ENCODE measurements around the gene NEU2. TPM values are rescaled to one million over a fixed set of nuclear protein-coding genes. Genes with fewer than 3 reads are reported as not detected.

NEU2 gene
- total RNA-seq, 2 donors from 2014 or later, result not detected

DNA sequence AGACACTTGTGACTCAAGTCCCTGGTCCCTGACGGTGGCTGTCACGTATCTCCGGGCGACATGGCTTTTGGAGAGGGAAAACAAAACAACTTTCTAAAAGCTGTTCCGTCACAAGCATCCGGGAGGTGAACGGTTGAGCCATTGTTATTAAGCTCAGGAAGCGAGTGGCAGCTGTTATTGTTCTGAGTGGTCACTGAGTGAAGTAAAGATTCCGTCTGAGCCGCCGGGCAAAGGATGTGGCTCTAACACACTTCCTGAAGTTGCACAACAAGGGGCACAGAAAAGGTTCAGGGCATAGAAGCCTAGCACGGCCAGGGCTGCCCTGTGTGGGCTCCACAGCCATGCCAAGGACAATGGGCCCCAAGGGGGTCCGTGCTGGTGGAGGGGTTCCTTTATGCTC is 52.0 kb downstream of the NEU2 start:
- peak; percentile 31 for ATAC-seq
- peak; percentile 49 to 64 for DNase-seq
- intact Hi-C loops (cut with DNase I, micrococcal nuclease), result no loop called here

Other genes with a start within 250 kb of the NEU2 start
- gene SNORC, start 162.4 kb upstream of the NEU2 start, total RNA-seq, result 10 to 100 TPM; 35.0 to 38.2 TPM
- gene NGEF, start 19.4 kb upstream of the NEU2 start, total RNA-seq, result 10 to 100 TPM; 34.4 to 41.4 TPM
- 10 to 100 TPM in 1 of 2 donors, 1 to 10 TPM in 1; 6.6 to 10.6 TPM for gene INPP5D, start 27.7 kb downstream of the NEU2 start, total RNA-seq
- 10 to 100 TPM; 34.5 to 36.2 TPM for gene ATG16L1, start 219.0 kb downstream of the NEU2 start, total RNA-seq